ENCODE measurements around the gene HMGB2. TPM values are rescaled to one million over a fixed set of nuclear protein-coding genes. Genes with fewer than 3 reads are reported as not detected.

Gene HMGB2
- total RNA-seq, 1 experiment from 2014 or later: 278 TPM

DNA sequence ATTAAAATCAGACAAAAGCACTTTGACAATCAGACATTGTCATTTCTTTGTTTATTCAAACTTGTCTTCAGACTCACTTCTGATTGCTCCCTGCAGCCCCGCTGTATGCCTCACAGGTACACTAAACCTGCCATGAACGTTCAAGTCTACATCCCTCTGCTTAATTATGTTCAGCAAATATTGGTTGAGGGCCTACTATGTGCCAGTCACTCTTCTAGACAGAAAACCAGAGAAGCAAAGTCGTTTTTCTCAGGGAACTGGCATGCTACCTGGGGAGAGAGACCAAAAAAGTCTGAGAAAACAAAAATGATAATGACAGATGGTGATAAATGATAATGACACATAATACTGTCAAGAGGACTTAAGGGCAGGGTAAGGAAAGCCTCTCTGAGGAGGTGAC, 19.4 kb downstream of the HMGB2 start:
- Histone ChIP-seq H3K9me3 (ENCODE audit: control insufficient read depth, low read depth, low read length) (no peaks in the 10 kb centered on the region), H3K27me3 (ENCODE audit: insufficient read depth, low read length) (no peaks in the 10 kb centered on the region), H3K56ac (ENCODE audit: insufficient read length, low read depth, low read length) (no peak overlapping the region), H2AK5ac (ENCODE audit: insufficient read length, low read length) (no peak overlapping the region), H3K27ac (ENCODE audit: insufficient read length, low read depth, low read length) (no peak overlapping the region), H3K4me2 (ENCODE audit: insufficient read depth, insufficient read length, low read length) (no peak overlapping the region), H2BK20ac (ENCODE audit: low read depth, low read length, poor library complexity, severe bottlenecking) (no peak overlapping the region), H3K4ac (ENCODE audit: low read depth, low read length) (no peak overlapping the region), H3T11ph (ENCODE audit: low read length) (no peak overlapping the region), H3K4me1 (ENCODE audit: insufficient read depth, low read length) (peaks cover 2% of the 10 kb centered on the region; the same call in 1 of the 2 replicates), H2AFZ (ENCODE audit: low read length) (no peak overlapping the region), H4K20me1 (ENCODE audit: control insufficient read depth, insufficient read depth, insufficient read length) (no peaks in the 10 kb centered on the region), H3K14ac (ENCODE audit: insufficient read depth, low read length) (no peak overlapping the region), H3K79me2 (ENCODE audit: insufficient read depth, low read length) (0 out of 2 replicates have a peak, but pooled peaks cover 2% of the 10 kb centered on the region), H3K9ac (ENCODE audit: extremely low read depth, insufficient read length, low read length) (no peak overlapping the region), H3K79me1 (ENCODE audit: insufficient read depth, low read depth, low read length, poor library complexity, severe bottlenecking) (no peaks in the 10 kb centered on the region), H2BK5ac (ENCODE audit: insufficient read length, low read length) (no peak overlapping the region), H4K5ac (ENCODE audit: insufficient read length, low read depth, low read length) (no peak overlapping the region), H4K91ac (ENCODE audit: insufficient read length, low read depth, low read length) (no peak overlapping the region), H2BK120ac (ENCODE audit: low read depth, low read length, poor library complexity, severe bottlenecking) (no peak overlapping the region), H3K23ac (ENCODE audit: insufficient read length, low read depth, low read length) (no peak overlapping the region), H4K8ac (replicated peaks; ENCODE audit: insufficient read length, low read depth, low read length) (no peak overlapping the region), H3K23me2 (ENCODE audit: insufficient read length, low read depth, low read length, poor library complexity, severe bottlenecking) (no peaks in the 10 kb centered on the region), H3K18ac (ENCODE audit: insufficient read length, low read depth, low read length) (no peak overlapping the region), H2BK15ac (ENCODE audit: low read depth, low read length) (no peak overlapping the region), H2BK12ac (ENCODE audit: insufficient read length, low read depth, low read length) (no peak overlapping the region)
- TF ChIP-seq, protein P1, sequence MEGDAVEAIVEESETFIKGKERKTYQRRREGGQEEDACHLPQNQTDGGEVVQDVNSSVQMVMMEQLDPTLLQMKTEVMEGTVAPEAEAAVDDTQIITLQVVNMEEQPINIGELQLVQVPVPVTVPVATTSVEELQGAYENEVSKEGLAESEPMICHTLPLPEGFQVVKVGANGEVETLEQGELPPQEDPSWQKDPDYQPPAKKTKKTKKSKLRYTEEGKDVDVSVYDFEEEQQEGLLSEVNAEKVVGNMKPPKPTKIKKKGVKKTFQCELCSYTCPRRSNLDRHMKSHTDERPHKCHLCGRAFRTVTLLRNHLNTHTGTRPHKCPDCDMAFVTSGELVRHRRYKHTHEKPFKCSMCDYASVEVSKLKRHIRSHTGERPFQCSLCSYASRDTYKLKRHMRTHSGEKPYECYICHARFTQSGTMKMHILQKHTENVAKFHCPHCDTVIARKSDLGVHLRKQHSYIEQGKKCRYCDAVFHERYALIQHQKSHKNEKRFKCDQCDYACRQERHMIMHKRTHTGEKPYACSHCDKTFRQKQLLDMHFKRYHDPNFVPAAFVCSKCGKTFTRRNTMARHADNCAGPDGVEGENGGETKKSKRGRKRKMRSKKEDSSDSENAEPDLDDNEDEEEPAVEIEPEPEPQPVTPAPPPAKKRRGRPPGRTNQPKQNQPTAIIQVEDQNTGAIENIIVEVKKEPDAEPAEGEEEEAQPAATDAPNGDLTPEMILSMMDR (conservative IDR thresholded peaks at IDR 0.05): no peak
- no peak overlapping the region for H3K27ac Mint-ChIP-seq
- H3K27me3 Mint-ChIP-seq (ENCODE audit: low read depth): no peaks in the 10 kb centered on the region
- no peak overlapping the region for H3K4me3 Mint-ChIP-seq
- WGBS (ENCODE audit: extremely low coverage, insufficient read length, low lambda C conversion rate): no CpG with 5 or more reads among the region's 3 CpGs
- H3K4me1 Mint-ChIP-seq: peaks cover 29 to 39% of the 10 kb centered on the region in 2 experiments
- H3K36me3 Mint-ChIP-seq (ENCODE audit: insufficient read depth in 1 of 3, low read depth in 3 of 3): peaks cover 16 to 26% (median 16%) of the 10 kb centered on the region in 3 experiments
- no peaks in the 10 kb centered on the region for H3K9me3 Mint-ChIP-seq
- no peak for DNase-seq

Data from H9 (cell line).